HG02973 (cell line): ENCODE data around the gene GLRX.
A peak's percentile ranks its signal among the peaks of the same experiment; 100 is the strongest.

Experiments used
- ATAC-seq: cut with Tn5 transposase; IDR thresholded peaks from one replicate; pipeline ENCODE4 v1.9.1; 2021; ENCODE audit warnings: moderate library complexity; ENCODE audit not compliant: unreplicated experiment

The GLRX gene

DNA sequence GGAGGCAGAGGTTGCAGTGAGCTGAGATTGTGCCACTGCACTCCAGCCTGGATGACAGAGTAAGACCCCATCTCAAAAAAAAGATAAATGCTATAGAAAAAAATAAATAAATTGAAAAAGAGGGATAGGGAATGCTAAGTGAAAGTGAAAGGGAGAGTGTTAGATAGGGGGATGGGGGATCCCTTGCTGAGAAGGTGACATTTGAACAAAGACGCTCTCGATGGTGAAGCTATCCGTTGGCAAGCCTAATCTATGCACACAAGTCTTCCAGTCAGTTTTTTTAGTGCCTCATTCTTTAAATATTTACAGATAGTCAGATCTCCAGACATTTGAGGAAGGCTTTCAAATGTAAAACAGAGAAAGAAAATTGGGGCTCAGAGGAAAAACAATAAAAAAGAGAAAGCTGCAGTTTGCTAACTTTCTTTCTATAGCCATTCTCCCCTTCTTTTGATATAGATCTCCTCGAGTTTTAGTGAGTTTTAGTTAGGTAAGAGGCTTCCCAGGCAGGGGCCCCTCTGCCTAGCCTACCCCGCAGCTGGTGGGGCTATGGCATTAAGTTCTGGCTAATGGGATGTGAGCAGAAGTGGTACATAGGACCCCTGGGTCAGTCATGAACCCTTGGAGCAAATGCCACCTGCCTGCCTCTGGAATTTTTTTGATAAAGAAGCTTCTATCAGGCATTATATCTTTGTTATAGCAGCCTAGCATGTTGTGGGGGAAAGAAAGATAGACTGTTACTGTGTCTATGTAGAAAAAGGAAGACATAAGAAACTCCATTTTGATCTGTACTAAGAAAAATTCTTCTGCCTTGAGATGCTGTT, 12.0 kb downstream of the GLRX start:
- ATAC-seq: no peak

DNA sequence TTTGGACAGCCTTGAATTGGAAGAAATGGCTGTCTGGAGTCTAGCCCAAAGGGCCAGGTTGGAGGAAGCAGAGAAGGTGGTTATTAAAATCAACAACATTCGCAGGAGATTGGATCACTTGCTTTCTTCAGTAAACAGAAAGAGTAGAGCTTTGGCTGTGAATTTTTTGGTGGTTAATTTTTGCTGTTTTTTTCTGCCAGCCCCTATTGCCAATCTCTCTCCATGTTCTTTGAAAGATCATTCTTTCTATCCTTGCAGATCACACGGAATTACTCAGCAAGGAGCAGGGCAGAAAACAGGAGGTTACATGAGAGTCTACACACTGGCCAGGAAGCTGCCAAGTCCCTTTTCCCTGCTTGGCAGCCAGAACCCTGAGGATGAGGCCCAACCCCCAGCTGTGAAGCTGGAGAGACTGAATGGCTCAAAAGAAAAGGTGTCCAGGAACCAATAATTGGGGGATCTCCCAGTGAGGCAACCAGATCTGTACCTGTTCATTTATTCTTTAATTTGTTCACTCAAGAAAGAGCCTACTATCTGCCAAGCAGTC, 13.0 kb downstream of the GLRX start:
- no peak for ATAC-seq

DNA sequence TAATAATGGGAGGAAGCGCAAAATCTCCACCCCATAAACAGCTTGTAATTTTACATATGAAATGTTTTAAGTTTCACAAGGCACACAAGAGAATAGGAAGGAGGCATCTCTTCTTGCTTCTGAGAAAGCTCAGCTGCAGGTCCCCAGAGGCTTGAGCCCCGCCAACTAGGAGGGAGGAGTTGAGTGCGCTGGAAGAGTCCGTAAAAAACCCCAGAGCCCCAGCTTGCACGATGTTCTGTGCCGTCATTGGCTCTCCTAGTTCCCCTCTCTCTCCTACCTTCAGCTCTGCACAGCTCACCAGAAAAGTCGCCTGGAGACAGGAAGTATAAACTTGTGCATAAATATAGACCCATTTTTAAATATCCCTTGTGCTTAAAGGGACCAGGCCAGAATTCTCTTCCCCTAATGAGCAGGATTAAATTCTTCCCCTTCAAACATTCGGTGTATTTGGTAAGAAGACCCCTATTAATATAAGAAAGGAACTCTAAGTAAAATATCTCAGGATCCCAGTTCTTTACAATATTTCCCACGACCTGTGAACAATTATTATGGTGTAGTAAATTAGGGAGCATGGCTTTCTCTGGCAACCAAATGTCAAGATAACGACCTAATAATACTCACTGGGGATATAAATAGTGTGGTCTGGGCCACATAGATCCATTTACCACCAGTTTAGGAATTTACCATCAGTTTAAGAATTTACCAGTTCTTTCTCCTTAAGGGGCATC, 13.7 kb downstream of the GLRX start:
- peak; percentile 100 for ATAC-seq

DNA sequence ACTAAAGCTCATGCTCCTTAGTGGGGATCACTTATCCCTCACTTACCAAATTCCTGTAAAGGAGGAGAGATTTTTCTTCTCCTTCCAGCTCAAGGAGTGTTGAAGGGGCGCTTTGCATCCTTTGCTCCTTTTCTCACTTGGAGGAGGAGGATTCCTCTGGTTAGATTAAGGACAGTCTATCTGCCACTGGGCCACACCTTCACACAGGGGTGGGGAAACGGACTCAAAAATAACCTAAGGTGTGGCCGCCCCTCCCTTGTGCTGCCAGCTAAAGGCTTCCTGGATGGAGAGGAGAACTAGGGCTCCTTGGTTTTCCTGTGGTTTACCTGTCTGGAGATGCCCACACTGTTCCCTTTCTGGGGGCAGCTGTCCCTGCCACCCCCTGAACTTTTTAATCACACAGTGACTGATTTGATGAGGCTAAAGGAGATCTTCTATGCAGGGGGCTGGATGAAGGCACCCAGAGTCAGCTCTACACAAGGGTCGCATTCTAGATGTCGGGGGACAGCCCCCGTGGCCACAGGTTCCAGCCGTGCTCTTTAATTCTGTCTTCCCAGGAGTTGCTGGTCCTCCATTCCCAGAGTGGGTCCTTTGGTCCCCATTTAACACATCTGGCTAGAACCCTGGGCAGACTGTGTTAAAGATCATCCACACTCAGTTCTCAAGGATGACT, 14.4 kb downstream of the GLRX start:
- no peak for ATAC-seq

DNA sequence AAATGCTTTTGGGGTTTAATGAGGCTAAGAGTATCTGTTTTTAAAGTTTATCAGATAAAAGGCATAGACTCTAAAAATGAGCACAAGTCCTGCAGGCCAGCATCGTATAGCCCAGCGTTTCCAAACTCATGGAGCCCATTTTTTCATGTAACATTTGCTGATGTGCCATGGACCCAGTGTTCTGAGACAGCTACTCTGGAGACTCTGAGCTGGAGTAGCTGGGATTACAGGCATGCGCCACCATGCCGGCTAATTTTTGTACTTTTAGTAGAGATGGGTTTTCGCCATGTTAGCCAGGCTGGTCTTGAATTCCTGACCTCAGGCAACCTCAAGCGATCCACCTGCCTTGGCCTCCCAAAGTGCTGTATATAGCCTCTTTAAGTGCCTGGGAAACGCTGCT, 15.8 kb downstream of the GLRX start:
- ATAC-seq: no peak

DNA sequence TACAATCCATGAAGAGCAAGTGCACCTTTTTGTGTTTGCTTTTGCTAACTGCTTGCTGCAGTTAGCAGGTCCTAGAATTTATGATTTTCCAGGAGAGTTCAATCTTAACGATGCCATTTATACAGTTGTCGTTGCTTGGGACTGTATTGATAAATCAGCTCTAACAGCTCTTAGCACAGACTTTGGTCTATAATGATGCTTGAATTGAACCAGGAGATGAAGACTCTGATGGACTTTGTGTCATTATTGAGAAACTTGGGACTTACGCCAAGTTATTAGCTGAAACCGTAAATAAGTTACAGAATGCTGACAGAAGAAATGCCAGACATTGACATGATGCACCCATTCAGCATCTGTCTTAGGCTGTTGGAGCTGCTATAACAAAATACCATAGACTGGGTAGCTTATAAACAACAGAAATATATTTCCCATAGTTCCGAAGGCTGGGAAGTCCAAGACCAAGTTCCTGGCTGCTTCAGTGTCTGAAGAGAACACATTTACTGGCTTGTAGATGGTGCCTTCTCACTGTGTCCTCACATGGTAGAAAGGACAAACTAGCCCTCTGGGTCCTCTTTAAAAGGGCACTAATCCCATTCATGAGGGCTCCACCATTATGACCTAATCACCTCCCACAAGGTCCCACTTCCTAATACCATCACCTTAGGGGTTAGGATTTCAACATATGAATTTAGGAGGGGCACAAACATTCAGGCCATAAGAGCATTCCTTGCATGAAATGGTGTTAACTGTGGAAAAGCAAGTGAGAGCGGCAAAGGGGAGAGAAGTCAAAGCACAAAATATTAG, 17.6 kb downstream of the GLRX start:
- ATAC-seq: no peak

DNA sequence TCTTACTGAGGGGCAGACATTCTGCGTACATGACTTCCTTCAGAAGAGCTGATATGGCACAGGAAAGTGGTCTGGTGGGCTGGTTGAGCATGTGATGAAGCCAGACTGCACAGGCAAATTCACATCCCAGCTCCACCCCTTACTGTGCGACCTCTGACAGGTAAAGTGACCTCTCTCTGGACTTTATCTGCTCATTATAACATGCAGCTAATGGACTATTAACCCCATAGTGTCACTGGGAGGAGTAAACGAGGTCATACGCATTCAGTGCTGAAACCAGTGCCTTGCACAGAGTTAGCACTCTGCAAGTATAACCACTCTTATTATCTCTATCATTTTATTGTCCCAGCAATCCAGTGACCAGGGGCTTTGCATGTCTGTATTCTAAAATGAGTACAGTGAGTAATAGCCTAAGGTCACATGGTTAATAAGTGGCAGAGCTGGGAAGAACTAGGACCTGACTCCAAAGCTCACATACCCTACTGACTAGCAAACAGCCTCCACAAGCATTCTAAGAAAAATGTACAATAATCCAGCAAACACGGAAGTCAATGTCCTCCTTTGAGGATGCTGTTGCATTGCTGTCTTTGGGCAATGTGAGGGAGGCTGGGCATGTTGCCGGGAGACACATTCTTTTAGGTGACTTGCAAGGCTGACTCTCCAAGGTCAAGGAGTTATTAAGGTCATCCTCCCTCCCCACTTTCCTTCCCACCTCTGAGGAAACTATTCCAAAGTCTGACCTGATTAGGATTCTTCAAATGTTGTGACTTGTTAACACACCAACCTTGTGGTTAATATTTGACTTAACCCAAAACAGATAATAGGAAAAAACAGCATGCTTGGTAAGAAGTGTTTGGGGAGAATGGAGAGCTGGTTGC, 19.0 kb downstream of the GLRX start:
- no peak for ATAC-seq

DNA sequence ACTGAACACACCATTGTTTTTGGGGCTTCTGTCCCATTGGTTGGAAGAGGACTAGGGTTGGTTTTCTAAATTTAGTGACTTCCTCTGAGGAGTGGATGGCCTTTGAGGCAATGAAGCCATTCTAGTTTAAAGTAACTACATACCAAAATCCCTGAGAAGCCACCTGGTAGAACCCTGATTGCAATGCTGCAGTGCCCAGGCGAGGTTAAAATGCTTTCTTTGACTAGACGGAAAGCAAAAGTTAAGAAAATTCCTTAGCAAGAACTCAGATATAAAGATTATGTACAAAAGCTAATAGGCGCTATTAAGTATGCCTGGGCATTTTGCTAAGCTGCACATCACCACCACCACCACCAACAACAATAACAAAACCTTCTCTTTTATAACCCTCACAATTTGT, 20.6 kb downstream of the GLRX start:
- no peak for ATAC-seq

DNA sequence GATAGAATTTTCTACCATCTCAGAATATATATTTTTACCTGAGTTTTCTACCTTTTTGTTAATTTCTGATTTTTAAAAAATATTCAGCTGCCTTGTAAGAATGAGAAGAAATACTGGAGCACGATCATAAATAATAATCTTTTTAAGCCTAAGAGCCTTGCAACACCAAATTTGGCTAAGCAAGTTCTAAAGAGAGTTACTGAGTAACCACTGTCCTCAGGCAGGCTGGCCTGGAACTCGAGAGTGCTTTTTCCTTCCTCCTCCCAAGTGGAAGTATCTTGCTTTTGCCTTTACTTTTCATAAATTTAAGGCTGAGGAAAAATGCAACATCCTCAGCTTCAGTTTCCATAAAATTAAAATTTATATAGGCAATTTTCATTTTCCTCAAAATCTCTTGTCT, 21.0 kb downstream of the GLRX start:
- no peak for ATAC-seq

DNA sequence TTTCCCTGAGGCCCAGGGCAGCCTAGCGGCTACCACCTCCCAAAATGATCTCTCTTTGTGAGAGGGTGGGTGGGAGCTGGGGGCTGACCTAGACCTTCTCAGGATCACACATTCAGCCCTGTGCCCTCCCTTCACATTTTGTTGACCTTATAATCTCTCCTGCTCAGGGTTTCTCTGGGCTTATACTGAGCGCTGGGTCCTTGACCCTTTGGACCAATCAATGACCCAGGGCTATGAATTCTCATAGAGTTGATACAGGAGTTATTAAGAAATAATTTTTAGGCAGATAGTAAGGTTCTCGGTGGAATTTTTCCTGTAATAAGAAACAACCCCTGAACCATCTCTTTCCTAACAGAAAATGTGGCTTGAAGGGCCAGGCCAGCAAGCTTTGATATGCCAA, 22.0 kb downstream of the GLRX start:
- no peak for ATAC-seq

DNA sequence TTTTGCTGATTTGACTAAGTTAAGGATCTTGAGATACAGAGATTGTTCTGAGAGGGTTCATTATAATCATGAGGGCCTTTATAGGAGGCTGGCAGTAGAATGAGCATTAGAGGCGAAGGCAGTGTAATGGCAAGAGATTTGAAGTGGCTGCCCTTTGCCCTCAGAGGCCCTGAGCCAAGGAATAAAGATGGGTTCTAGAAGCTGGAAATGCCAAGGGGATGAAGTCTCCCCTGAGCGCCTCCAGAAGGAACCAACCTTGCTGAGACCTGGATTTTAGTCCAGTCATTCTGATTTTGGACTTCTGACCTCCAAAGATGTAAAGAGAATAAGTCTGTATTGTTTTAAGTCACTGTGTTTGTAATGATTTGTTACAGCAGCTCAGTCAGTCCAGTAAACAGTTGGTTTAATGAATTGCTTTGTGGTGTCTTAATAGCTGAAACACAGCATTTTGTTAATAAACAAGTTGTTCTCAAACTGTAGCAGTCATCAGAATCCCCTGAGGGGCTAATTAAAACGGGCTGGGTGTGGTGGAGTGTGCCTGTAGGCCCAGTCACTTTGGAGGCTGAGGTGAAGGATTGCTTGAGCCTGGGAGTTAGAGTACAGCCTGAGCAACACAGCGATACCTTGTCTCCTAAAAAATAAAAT, 23.2 kb downstream of the GLRX start:
- ATAC-seq: no peak

DNA sequence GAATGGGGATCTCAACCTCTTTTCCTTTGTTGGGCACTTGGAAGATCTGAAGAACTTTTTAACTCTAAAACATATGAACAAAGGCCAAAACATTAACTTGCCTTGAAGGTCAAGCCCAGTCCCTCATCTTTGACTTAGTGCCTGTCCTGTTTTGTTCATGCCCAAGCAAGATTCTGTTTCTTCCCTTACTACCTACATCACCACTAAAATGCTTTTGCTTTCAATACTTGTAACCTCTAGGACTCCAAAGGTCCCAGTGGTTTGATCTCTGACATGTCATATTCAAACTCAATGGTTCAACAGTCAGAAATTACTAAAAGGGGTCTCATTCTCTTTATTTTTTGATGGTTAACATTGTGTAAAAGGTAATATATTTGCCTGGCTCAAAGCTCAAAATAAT, 24.0 kb downstream of the GLRX start:
- ATAC-seq: no peak

DNA sequence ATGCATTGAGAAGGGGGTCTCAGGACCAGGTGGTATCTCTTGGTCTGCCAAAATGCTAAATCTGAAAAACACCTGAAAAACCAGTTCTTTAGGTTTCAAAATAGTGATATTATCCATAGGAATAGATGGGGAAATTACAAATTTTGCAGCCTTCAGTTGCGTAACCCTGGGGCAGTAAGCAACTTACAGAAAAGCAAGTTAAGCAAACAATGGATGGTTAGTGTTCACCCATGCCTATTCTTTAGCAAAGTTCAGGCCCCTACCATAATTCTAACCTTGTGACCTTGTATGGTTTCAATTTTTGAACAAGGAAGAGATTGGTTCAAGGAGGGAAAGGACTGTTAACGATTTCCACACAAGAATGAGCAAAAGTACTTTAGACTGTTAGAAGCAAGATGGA, 24.5 kb downstream of the GLRX start:
- no peak for ATAC-seq

DNA sequence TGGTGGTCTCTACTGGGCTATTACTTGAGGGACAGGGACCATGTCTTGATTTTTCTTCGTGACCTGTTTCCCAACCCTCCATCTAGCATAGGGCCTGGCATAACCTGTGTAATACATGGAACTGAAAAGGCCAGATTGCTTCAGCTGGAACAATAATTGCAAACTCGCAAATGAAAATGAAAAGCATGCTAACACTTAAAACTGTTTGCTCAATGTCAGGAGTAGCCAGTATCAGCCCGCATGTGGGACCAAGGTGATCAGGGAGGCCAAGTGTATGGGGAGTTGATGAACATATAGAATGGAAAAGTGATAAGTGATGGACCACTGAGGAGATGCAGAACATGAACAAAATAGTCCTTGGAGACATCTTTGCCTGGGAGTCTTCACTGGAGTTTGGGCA, 25.2 kb downstream of the GLRX start:
- ATAC-seq: no peak

DNA sequence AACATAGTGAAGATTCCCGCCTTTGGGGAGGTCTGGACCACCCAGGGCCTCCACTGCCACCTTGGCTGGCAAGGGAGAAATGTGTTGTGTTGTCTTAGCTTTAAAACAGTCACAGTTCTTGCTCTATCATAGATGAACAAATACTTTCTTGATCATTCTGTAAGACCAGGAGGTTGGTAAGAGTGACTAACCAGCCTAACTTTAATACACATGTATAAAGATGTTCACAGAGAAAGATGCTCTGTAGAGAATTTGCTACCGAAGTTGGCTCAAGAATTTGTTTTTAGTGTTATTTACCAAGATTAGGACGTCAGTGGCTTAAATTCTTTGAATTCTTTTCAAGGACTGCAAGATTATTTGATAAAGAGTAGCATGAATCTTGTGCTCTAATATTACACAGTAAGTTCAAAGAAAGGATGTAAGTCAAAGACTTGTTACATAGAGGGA, 28.4 kb downstream of the GLRX start:
- ATAC-seq: no peak

DNA sequence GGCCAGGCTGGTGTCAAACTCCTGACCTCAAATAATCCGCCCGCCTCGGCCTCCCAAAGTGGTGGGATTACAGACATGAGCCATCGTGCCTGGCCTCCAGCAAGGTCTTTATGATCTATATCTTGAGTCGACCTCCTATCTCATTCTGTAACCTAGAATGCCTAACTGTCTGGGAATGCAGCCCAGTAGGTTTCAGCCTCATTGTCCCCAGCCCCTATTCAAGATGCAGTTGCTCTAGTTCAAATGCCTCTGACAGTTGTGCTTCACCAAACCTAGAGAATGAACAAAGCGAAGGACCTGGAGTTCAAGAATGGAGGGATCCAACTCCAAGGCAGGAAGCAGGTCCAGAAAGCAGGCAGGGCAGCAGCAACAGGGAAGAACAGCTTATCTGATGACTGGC, 30.8 kb downstream of the GLRX start:
- no peak for ATAC-seq

DNA sequence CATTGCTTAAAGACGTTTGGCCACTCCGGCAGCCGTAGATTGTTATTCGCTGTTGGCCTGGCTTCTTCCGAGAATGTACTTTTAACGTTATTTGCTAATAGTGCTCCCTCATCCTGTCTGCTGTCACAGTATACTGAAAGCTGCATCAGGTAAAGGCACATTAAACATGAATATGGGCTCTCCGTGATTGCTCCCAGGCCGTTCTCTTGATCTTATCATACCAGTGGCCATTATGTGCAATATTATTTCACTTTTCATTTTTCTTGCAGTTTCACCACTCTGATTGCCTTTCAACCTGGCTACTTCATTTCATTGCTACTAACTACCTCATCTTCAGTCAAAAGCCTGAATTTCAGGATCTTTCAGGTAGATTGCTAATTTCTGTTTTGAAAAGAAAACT, 34.0 kb downstream of the GLRX start:
- ATAC-seq: no peak

DNA sequence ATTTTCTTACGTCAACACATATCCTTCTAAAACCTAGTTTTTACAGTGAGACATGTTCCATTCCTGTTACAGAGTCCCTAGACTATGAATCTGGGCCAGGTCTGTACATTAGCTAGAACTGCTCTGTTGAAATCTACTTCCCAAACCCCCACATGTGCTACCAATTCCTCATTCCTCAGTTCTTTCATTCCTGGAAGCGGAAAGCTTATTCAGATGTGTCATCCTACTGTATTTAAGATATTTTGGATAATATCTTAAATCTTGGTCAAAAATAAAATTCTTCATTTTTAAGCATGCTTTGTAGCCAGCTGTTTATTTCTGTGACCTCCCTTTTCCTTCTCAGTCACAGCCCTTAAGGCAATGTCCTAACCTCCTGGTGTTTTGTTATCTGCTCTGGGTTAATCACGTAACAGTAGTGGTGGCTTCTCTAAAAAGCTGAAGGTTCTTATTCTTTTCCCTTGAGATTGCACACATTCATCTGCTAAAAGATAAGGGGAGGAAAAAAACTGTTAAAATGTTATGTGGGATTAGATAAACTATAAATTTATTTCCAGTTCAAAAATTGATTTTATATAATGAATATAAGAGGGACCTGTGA, 35.6 kb downstream of the GLRX start:
- ATAC-seq: no peak
